OCI-LY7 (cell line): ENCODE measurements around the gene TANC1. TPM values are rescaled to one million over a fixed set of nuclear protein-coding genes. Genes with fewer than 3 reads are reported as not detected.

Experiments
- BruUV-seq: library from RNA; stranded (reverse); fragments of 400-500 nt; replicated peaks from 2 replicates; lab custom pipeline; 2021; lab: Mats Ljungman, UMichigan
- CTCF ChIA-PET: fragments of 300-600 bp; sonication (Branson Sonifier 250); formaldehyde crosslinking; loops from one replicate; lab custom pipeline; 2022; ENCODE audit warnings: antibody characterized with exemption; ENCODE audit not compliant: unreplicated experiment; lab: Charles Lee
- POLR2A ChIA-PET: fragments of 300-600 bp; sonication (Branson Sonifier 250); formaldehyde crosslinking; loops from one replicate; lab custom pipeline; 2022; ENCODE audit warnings: antibody characterized with exemption; lab: Charles Lee
- DNase-seq: peaks from one replicate; pipeline ENCODE4 v3.0.0-alpha.2; 2015; ENCODE audit warnings: low spot score
- H2AFZ ChIP-seq: fragments of 200-600 bp; sonication (generic), shearing (Covaris generic); 2 replicates; pipeline ENCODE4 v1.6.1; 2014; ENCODE audit warnings: mild to moderate bottlenecking, antibody characterized with exemption, low read length, moderate library complexity
- H3K27ac ChIP-seq: fragments of 200-600 bp; sonication (generic); 2 replicates; pipeline ENCODE4 v1.5.1; 2014; ENCODE audit warnings: mixed run types, low read depth, mild to moderate bottlenecking, moderate library complexity, low read length, inconsistent platforms; ENCODE audit not compliant: poor library complexity, severe bottlenecking
- H3K36me3 ChIP-seq: fragments of 200-600 bp; sonication (generic); 2 replicates; pipeline ENCODE4 v1.6.1; 2014; ENCODE audit warnings: mild to moderate bottlenecking, antibody characterized with exemption, low read length, moderate library complexity, mixed read lengths; ENCODE audit not compliant: insufficient read depth
- H3K4me1 ChIP-seq: fragments of 200-600 bp; sonication (generic); 2 replicates; pipeline ENCODE4 v1.5.1; 2014; ENCODE audit warnings: mild to moderate bottlenecking, low read length; ENCODE audit not compliant: insufficient read depth, poor library complexity, severe bottlenecking
- H3K4me2 ChIP-seq: fragments of 200-600 bp; sonication (generic); 2 replicates; pipeline ENCODE4 v1.6.1; 2014; ENCODE audit warnings: mild to moderate bottlenecking, low read length
- H3K4me3 ChIP-seq: fragments of 200-600 bp; sonication (generic); 2 replicates; pipeline ENCODE4 v1.5.1; 2014; ENCODE audit warnings: mild to moderate bottlenecking, low read depth, low read length; ENCODE audit not compliant: poor library complexity, severe bottlenecking
- H3K79me2 ChIP-seq: fragments of 200-600 bp; sonication (generic); 2 replicates; pipeline ENCODE4 v1.6.1; 2016; ENCODE audit warnings: low read depth, mild to moderate bottlenecking, low read length, moderate library complexity, mixed read lengths; ENCODE audit not compliant: insufficient read depth
- H3K9me2 ChIP-seq: fragments of 200-600 bp; sonication (generic); 2 replicates; pipeline ENCODE4 v1.6.1; 2016; ENCODE audit warnings: mild to moderate bottlenecking, low read length, mixed read lengths; ENCODE audit not compliant: insufficient read depth
- H3K9me3 ChIP-seq: fragments of 200-600 bp; sonication (generic); 2 replicates; pipeline ENCODE4 v1.6.1; 2014; ENCODE audit warnings: mild to moderate bottlenecking, mixed run types, low read length, mixed read lengths
- H4K20me1 ChIP-seq: fragments of 200-600 bp; sonication (generic); 2 replicates; pipeline ENCODE4 v1.6.1; 2014; ENCODE audit warnings: mild to moderate bottlenecking, antibody characterized with exemption, low read length, moderate library complexity, mixed read lengths; ENCODE audit not compliant: insufficient read depth
- EZH2phosphoT487 ChIP-seq: fragments of 200-600 bp; sonication (generic); IDR thresholded peaks from 2 replicates; pipeline ENCODE4 v1.6.1; 2018; ENCODE audit warnings: low read depth, borderline replicate concordance, mild to moderate bottlenecking, mixed run types, antibody characterized with exemption, low read length, moderate library complexity, mixed read lengths
- intact Hi-C: fragments of 100-400 bp; cut with micrococcal nuclease; formaldehyde crosslinking; loops from one replicate; pipeline ENCODE4 v1.10.0; 2022; ENCODE audit not compliant: unreplicated experiment
- total RNA-seq, 2 experiments: library from RNA; depleted of rRNA in 1 of 2; stranded (reverse); fragments of >200 nt in 1 of 2; shearing (Covaris generic) in 1 of 2; gene quantifications; 2 replicates each; pipeline ENCODE4 v1.2.3, GENCODE V29; 2014 to 2022
- TF ChIP-seq, protein P1 (sequence below): fragments of 200-600 bp; sonication (generic); conservative IDR thresholded peaks from 2 replicates; pipeline ENCODE4 v1.5.1; 2014; ENCODE audit warnings: mild to moderate bottlenecking, antibody characterized with exemption, low read length, moderate library complexity, mixed read lengths

TANC1 gene
- total RNA-seq, 2 experiments from 2014 or later: 0.04 TPM; not detected in 1

DNA sequence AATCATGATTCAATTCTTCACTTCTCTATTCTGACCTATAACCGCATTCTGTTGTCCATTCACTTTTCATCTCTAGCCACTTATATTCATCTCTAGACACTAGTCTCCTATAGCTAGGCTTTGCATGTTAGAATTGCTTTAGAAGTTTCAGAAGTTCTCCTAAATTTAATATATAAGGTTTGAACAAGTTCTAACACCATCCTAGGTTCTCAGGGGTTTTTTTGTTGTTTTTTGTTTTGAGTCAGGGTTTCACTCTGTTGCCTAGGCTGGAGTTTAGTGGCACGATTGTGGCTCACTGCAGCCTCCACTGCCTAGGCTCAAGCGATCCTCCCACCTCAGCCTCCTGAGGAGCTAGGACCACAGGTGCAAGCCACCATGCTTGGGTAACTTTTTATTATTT is 298.1 kb downstream of the TANC1 start:
- TF ChIP-seq, protein P1, sequence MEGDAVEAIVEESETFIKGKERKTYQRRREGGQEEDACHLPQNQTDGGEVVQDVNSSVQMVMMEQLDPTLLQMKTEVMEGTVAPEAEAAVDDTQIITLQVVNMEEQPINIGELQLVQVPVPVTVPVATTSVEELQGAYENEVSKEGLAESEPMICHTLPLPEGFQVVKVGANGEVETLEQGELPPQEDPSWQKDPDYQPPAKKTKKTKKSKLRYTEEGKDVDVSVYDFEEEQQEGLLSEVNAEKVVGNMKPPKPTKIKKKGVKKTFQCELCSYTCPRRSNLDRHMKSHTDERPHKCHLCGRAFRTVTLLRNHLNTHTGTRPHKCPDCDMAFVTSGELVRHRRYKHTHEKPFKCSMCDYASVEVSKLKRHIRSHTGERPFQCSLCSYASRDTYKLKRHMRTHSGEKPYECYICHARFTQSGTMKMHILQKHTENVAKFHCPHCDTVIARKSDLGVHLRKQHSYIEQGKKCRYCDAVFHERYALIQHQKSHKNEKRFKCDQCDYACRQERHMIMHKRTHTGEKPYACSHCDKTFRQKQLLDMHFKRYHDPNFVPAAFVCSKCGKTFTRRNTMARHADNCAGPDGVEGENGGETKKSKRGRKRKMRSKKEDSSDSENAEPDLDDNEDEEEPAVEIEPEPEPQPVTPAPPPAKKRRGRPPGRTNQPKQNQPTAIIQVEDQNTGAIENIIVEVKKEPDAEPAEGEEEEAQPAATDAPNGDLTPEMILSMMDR: no peak
- no peak overlapping the region for H3K27ac ChIP-seq
- H3K36me3 ChIP-seq: no peaks in the 10 kb centered on the region
- H3K4me1 ChIP-seq: no peaks in the 10 kb centered on the region
- no peaks in the 10 kb centered on the region for H3K9me3 ChIP-seq
- H4K20me1 ChIP-seq: no peaks in the 10 kb centered on the region
- no peak overlapping the region for H2AFZ ChIP-seq
- no peaks in the 10 kb centered on the region for H3K79me2 ChIP-seq
- DNase-seq: no peak
- H3K9me2 ChIP-seq: 0 out of 2 replicates have a peak, but pooled peaks cover 3% of the 10 kb centered on the region
- BruUV-seq: no TSS peak
- CTCF ChIA-PET: no interaction called here
- H3K4me3 ChIP-seq: no peak overlapping the region
- H3K4me2 ChIP-seq: no peak overlapping the region
- POLR2A ChIA-PET: no interaction called here
- intact Hi-C loops: no loop called here

DNA sequence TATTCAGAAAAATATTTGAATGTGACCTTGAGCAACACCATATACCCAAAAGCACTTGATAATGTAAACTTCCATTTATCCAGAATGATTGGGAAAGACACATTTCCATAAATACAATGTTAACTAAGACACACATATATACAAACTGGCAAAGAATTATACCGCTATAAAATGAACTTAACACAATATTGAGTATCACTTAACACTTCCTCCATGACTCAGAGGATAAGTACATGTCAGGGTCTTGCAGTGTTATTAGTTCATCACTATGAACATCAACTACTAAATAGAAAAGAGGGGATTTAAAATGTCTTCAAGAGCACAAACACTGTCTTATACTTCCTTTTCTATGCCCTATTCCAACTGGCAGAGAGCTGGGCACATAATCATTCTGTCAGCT is 299.5 kb downstream of the TANC1 start:
- 0 out of 2 replicates have a peak, but pooled peaks cover 3% of the 10 kb centered on the region for H3K9me2 ChIP-seq
- no peaks in the 10 kb centered on the region for H3K9me3 ChIP-seq
- no peaks in the 10 kb centered on the region for H3K4me1 ChIP-seq
- no peak overlapping the region for H3K4me2 ChIP-seq
- no peaks in the 10 kb centered on the region for H4K20me1 ChIP-seq
- BruUV-seq: no TSS peak
- H3K27ac ChIP-seq: no peak overlapping the region
- no peak for DNase-seq
- ChIA-PET POLR2A (interaction anchor here (0.6 kb wide), 1 partner anchor 145 kb away, joined by 3 read pairs; no protein-coding TSS in a partner anchor), CTCF (no interaction called here)
- TF ChIP-seq EZH2phosphoT487: no peak
- TF ChIP-seq, protein P1: no peak
- no peaks in the 10 kb centered on the region for H3K36me3 ChIP-seq
- H3K79me2 ChIP-seq: no peaks in the 10 kb centered on the region
- intact Hi-C loops: no loop called here
- no peak overlapping the region for H2AFZ ChIP-seq
- H3K4me3 ChIP-seq: no peak overlapping the region

DNA sequence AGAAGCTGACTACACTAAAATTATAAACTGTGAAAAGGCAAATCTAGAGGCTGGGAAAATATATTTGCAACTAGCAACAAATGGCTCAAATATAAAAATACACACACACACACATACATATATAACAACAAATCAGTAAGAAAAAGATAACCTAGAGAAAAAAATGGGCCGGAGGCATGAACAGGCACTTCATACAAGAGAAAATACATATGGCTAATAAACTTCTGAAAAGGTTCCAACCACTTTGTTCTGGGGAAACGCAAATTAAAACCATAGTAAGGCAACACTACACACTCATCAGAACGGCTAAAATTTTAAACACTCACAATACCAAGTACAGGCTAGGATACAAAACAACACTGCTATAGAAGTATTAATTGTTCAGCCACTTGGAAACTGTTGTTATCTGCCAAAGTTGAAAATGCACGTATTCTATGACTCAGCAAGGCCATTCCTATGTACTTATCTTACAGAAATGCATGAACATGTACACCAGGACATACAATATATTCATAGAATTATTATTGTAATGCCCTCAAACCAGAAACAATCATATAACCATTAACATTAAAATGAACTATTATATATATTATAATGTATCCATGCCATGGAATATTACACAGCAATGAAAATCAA is 302.4 kb downstream of the TANC1 start:
- no peak for DNase-seq
- CTCF ChIA-PET: no interaction called here
- Histone ChIP-seq H3K27ac (no peak overlapping the region), H3K36me3 (no peaks in the 10 kb centered on the region), H3K9me3 (no peaks in the 10 kb centered on the region), H2AFZ (no peak overlapping the region), H4K20me1 (no peaks in the 10 kb centered on the region), H3K79me2 (no peaks in the 10 kb centered on the region), H3K4me3 (no peak overlapping the region), H3K4me2 (no peak overlapping the region), H3K9me2 (0 out of 2 replicates have a peak, but pooled peaks cover 3% of the 10 kb centered on the region), H3K4me1 (no peaks in the 10 kb centered on the region)
- BruUV-seq: no TSS peak
- TF ChIP-seq, protein P1: no peak
- no peak for TF ChIP-seq EZH2phosphoT487
- intact Hi-C loops: no loop called here
- POLR2A ChIA-PET: no interaction called here
